ENCODE data around the gene CELA2A. TPM values are rescaled to one million over a fixed set of nuclear protein-coding genes. Genes with fewer than 3 reads are reported as not detected.

Gene CELA2A
- total RNA-seq, 1 experiment from 2014 or later, result 0.72 TPM

DNA sequence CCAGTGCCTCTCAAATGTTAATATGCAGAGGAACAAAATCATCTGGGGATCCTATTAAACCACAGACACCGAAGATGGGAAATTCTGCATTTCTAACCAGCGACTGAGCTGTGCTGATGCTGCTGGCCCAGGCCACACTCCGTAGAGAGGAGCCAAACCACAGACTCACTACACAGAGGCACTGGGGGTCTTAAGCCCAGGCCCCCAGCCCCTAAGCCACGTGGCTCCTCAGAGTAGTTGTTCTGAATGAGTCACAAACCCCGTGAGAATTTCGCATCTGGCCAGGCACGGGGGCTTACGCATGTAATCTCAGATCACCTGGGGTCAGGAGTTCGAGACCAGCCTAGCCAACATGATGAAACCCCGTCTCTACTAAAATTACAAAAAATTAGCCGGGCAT lies 2.8 kb upstream of the CELA2A start:
- no TSS peak for BruUV-seq (replicated peaks)
- ChIA-PET POLR2A (no interaction called here), CTCF (no interaction called here)
- in situ Hi-C loops (cut with HindIII; ENCODE audit: low pct_unique_long_range_greater_than_20kb, low sequenced_read_pairs) (no loop called here), intact Hi-C loops (cut with micrococcal nuclease; ENCODE audit: unreplicated experiment) (no loop called here)
- DNase-seq (ENCODE audit: low read depth, low spot score) (no peak), ATAC-seq (no peak)
- TF ChIP-seq, protein P1, sequence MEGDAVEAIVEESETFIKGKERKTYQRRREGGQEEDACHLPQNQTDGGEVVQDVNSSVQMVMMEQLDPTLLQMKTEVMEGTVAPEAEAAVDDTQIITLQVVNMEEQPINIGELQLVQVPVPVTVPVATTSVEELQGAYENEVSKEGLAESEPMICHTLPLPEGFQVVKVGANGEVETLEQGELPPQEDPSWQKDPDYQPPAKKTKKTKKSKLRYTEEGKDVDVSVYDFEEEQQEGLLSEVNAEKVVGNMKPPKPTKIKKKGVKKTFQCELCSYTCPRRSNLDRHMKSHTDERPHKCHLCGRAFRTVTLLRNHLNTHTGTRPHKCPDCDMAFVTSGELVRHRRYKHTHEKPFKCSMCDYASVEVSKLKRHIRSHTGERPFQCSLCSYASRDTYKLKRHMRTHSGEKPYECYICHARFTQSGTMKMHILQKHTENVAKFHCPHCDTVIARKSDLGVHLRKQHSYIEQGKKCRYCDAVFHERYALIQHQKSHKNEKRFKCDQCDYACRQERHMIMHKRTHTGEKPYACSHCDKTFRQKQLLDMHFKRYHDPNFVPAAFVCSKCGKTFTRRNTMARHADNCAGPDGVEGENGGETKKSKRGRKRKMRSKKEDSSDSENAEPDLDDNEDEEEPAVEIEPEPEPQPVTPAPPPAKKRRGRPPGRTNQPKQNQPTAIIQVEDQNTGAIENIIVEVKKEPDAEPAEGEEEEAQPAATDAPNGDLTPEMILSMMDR (IDR thresholded peaks at IDR 0.05), result no peak
- TF ChIP-seq, protein P2, sequence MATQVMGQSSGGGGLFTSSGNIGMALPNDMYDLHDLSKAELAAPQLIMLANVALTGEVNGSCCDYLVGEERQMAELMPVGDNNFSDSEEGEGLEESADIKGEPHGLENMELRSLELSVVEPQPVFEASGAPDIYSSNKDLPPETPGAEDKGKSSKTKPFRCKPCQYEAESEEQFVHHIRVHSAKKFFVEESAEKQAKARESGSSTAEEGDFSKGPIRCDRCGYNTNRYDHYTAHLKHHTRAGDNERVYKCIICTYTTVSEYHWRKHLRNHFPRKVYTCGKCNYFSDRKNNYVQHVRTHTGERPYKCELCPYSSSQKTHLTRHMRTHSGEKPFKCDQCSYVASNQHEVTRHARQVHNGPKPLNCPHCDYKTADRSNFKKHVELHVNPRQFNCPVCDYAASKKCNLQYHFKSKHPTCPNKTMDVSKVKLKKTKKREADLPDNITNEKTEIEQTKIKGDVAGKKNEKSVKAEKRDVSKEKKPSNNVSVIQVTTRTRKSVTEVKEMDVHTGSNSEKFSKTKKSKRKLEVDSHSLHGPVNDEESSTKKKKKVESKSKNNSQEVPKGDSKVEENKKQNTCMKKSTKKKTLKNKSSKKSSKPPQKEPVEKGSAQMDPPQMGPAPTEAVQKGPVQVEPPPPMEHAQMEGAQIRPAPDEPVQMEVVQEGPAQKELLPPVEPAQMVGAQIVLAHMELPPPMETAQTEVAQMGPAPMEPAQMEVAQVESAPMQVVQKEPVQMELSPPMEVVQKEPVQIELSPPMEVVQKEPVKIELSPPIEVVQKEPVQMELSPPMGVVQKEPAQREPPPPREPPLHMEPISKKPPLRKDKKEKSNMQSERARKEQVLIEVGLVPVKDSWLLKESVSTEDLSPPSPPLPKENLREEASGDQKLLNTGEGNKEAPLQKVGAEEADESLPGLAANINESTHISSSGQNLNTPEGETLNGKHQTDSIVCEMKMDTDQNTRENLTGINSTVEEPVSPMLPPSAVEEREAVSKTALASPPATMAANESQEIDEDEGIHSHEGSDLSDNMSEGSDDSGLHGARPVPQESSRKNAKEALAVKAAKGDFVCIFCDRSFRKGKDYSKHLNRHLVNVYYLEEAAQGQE (IDR thresholded peaks at IDR 0.05; ENCODE audit: insufficient read depth in 1 of 2, low read depth in 2 of 2, low read length in 1 of 2), result no peak
- no peak for TF ChIP-seq TCF7L2 (IDR thresholded peaks at IDR 0.05; ENCODE audit: low read depth, low read length)
- Histone ChIP-seq H3K4me1 (ENCODE audit: control insufficient read depth, insufficient read depth, low read length) (no peaks in the 10 kb centered on the region), H3K36me3 (ENCODE audit: control insufficient read depth, insufficient read depth, low read length) (no peaks in the 10 kb centered on the region), H3K27ac (ENCODE audit: low read length) (no peak overlapping the region), H3K27me3 (ENCODE audit: control insufficient read depth, insufficient read depth, low read length) (no peaks in the 10 kb centered on the region), H3K4me3 (ENCODE audit: low read depth in 2 of 2, low read length in 2 of 2) (no peak overlapping the region), H3K9me3 (ENCODE audit: control insufficient read depth, insufficient read depth, low read depth, low read length) (no peaks in the 10 kb centered on the region)

DNA sequence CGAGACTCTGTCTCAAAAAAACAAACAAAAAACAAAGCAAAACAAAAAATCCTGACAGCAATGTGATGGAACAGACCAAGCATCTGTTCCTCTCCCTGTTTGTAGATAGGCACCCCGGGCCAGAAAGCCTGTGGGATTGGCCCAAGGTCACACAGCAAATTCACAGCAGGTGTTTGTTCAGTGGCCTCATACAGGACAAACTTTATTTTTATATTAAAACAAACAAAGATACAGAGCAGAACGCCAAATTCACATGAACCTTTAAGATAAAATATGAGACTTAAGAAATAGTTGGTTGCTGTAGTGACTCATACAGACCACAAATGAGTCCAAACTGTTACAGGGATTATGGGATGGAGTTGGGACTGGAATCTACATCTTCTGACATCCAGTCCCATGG lies 2.3 kb upstream of the CELA2A start:
- intact Hi-C loops (cut with micrococcal nuclease; ENCODE audit: unreplicated experiment) (no loop called here), in situ Hi-C loops (cut with HindIII; ENCODE audit: low pct_unique_long_range_greater_than_20kb, low sequenced_read_pairs) (no loop called here)
- BruUV-seq (replicated peaks), result no TSS peak
- ChIA-PET POLR2A (no interaction called here), CTCF (no interaction called here)
- Histone ChIP-seq H3K27ac (ENCODE audit: low read length) (no peak overlapping the region), H3K27me3 (ENCODE audit: control insufficient read depth, insufficient read depth, low read length) (no peaks in the 10 kb centered on the region), H3K4me1 (ENCODE audit: control insufficient read depth, insufficient read depth, low read length) (no peaks in the 10 kb centered on the region), H3K9me3 (ENCODE audit: control insufficient read depth, insufficient read depth, low read depth, low read length) (no peaks in the 10 kb centered on the region), H3K4me3 (ENCODE audit: low read depth in 2 of 2, low read length in 2 of 2) (no peak overlapping the region), H3K36me3 (ENCODE audit: control insufficient read depth, insufficient read depth, low read length) (no peaks in the 10 kb centered on the region)
- ATAC-seq (no peak), DNase-seq (ENCODE audit: low read depth, low spot score) (no peak)
- no peak for TF ChIP-seq SIN3A (IDR thresholded peaks at IDR 0.05; ENCODE audit: borderline replicate concordance, insufficient read depth, low read depth, low read length)
- TF ChIP-seq, protein P1 (IDR thresholded peaks at IDR 0.05), result no peak

DNA sequence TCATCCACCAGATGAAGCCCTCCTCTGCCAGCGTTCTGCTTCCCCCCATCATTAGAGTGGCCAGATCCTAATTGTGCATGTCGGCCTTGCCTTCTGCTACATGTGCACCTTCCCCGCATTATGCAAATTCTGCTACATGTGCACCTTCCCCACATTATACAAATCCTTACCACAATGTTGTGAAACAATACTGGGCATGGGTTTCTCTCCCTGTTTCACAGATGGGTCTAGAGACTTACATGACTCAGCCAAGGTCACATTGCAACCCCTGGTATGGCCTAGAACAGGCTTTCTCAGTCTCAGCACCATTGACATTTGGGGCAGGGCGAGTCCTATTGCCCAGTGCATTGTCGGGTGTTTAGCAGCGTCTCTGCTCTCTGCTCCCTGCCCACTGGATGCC lies 1.0 kb upstream of the CELA2A start:
- Histone ChIP-seq H3K36me3 (ENCODE audit: control insufficient read depth, insufficient read depth, low read length) (no peaks in the 10 kb centered on the region), H3K4me1 (ENCODE audit: control insufficient read depth, insufficient read depth, low read length) (no peaks in the 10 kb centered on the region), H3K27me3 (ENCODE audit: control insufficient read depth, insufficient read depth, low read length) (no peaks in the 10 kb centered on the region), H3K27ac (ENCODE audit: low read length) (no peak overlapping the region), H3K9me3 (ENCODE audit: control insufficient read depth, insufficient read depth, low read depth, low read length) (no peaks in the 10 kb centered on the region), H3K4me3 (ENCODE audit: low read depth in 2 of 2, low read length in 2 of 2) (no peak overlapping the region)
- ATAC-seq (no peak), DNase-seq (ENCODE audit: low read depth, low spot score) (no peak)
- BruUV-seq (replicated peaks), result no TSS peak
- in situ Hi-C loops (cut with HindIII; ENCODE audit: low pct_unique_long_range_greater_than_20kb, low sequenced_read_pairs) (no loop called here), intact Hi-C loops (cut with micrococcal nuclease; ENCODE audit: unreplicated experiment) (no loop called here)
- ChIA-PET POLR2A (no interaction called here), CTCF (no interaction called here)
- TF ChIP-seq POLR2AphosphoS5 (IDR thresholded peaks at IDR 0.05; ENCODE audit: low read depth, low read length) (no peak), SIN3A (IDR thresholded peaks at IDR 0.05; ENCODE audit: borderline replicate concordance, insufficient read depth, low read depth, low read length) (no peak), TCF7L2 (IDR thresholded peaks at IDR 0.05; ENCODE audit: low read depth, low read length) (no peak)
- TF ChIP-seq, protein P1 (IDR thresholded peaks at IDR 0.05), result no peak
- TF ChIP-seq, protein P2 (IDR thresholded peaks at IDR 0.05; ENCODE audit: insufficient read depth in 1 of 2, low read depth in 2 of 2, low read length in 1 of 2), result no peak
